GM19455 (cell line): Measurements from ENCODE around the gene RBM47.

Experiments used
- ATAC-seq: cut with Tn5 transposase; IDR thresholded peaks from one replicate; pipeline ENCODE4 v1.9.1; 2021; ENCODE audit not compliant: unreplicated experiment

RBM47 gene

GRCh38 chr4:40380647-40381046 lies 249.0 kb downstream of the RBM47 start:
- ATAC-seq = no peak

- no peak for ATAC-seq
These were observed 250.4 kb downstream of the RBM47 start for GRCh38 chr4:40379248-40379647.

- ATAC-seq = no peak
These were observed 251.0 kb downstream of the RBM47 start for GRCh38 chr4:40378619-40379018.

GRCh38 chr4:40377512-40378365 lies 251.9 kb downstream of the RBM47 start:
- ATAC-seq = no peak

GRCh38 chr4:40375620-40376019 lies 254.0 kb downstream of the RBM47 start:
- ATAC-seq = no peak

GRCh38 chr4:40375095-40375494 lies 254.6 kb downstream of the RBM47 start:
- ATAC-seq = no peak

GRCh38 chr4:40373636-40374035 lies 256.0 kb downstream of the RBM47 start:
- ATAC-seq = no peak
